ENCODE data around the gene VIL1. TPM values are rescaled to one million over a fixed set of nuclear protein-coding genes. Genes with fewer than 3 reads are reported as not detected.

VIL1 gene
- total and polyA plus RNA-seq, 4 donors, result 0.06 to 0.77 (median 0.15) TPM

DNA sequence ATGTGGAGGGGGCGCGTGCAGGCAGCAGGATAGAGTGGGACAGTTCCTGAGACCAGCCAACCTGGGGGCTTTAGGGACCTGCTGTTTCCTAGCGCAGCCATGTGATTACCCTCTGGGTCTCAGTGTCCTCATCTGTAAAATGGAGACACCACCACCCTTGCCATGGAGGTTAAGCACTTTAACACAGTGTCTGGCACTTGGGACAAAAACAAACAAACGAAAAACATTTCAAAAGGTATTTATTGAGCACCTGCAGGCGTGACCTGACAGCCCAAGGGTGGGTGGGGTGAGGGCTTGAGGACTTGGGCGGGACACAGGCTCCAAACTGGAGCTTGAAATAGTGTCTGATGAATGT lies 23.9 kb upstream of the VIL1 start:
- H3K27me3 ChIP-seq (ENCODE audit: control insufficient read depth in 3 of 3, insufficient read depth in 3 of 3, low read length in 2 of 3), result no peaks in the 10 kb centered on the region
- no peaks in the 10 kb centered on the region for H3K9me3 ChIP-seq (ENCODE audit: control insufficient read depth in 4 of 4, insufficient read depth in 3 of 4, low read length in 3 of 4)
- no peak for DNase-seq
- peaks cover 0 to 23% (median 8%) of the 10 kb centered on the region in 5 donors for H3K4me1 ChIP-seq (ENCODE audit: control insufficient read depth in 5 of 5, insufficient read depth in 5 of 5, low read length in 5 of 5)
- WGBS, 2 donors, result 74 to 82% methylated on average over 6 of the region's 6 CpGs
- H3K36me3 ChIP-seq (ENCODE audit: control insufficient read depth in 4 of 4, insufficient read depth in 4 of 4, low read length in 4 of 4), result no peaks in the 10 kb centered on the region
- peak overlapping the region in 1 of 2 donors; percentile 35 for H3K27ac ChIP-seq (ENCODE audit: low read depth in 1 of 2, low read length in 1 of 2)
- no peak overlapping the region for H3K4me3 ChIP-seq
- TF ChIP-seq, protein P1, sequence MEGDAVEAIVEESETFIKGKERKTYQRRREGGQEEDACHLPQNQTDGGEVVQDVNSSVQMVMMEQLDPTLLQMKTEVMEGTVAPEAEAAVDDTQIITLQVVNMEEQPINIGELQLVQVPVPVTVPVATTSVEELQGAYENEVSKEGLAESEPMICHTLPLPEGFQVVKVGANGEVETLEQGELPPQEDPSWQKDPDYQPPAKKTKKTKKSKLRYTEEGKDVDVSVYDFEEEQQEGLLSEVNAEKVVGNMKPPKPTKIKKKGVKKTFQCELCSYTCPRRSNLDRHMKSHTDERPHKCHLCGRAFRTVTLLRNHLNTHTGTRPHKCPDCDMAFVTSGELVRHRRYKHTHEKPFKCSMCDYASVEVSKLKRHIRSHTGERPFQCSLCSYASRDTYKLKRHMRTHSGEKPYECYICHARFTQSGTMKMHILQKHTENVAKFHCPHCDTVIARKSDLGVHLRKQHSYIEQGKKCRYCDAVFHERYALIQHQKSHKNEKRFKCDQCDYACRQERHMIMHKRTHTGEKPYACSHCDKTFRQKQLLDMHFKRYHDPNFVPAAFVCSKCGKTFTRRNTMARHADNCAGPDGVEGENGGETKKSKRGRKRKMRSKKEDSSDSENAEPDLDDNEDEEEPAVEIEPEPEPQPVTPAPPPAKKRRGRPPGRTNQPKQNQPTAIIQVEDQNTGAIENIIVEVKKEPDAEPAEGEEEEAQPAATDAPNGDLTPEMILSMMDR (IDR thresholded peaks at IDR 0.05; ENCODE audit: control extremely low read depth, extremely low read depth), result no peak
- no peak overlapping the region for H3K9ac ChIP-seq (ENCODE audit: insufficient read depth in 1 of 2, low read length in 2 of 2)
- ATAC-seq (ENCODE audit: insufficient read depth, low FRiP score), result no peak

DNA sequence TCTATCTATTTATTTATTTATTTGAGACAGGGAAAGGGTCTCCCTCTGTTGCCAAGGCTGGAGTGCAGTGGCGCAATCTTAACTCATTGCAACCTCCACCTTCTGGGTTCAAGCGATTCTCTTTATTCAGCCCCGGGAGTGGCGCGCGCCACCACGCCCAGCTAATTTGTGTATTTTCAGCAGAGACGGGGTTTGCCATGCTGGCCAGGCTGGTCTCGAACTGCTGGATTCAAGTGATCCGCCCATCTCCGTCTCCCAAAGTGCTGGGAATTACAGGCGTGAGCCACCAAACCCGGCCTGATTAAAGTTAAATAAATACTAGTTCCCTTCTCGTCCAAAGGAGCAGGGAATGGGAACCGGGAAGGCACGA lies 23.5 kb upstream of the VIL1 start:
- ATAC-seq (ENCODE audit: insufficient read depth, low FRiP score) (no peak), DNase-seq (no peak)
- Histone ChIP-seq H3K4me3 (no peak overlapping the region), H3K4me1 (ENCODE audit: control insufficient read depth in 5 of 5, insufficient read depth in 5 of 5, low read length in 5 of 5) (peaks cover 0 to 23% (median 8%) of the 10 kb centered on the region in 5 donors), H3K9ac (ENCODE audit: insufficient read depth in 1 of 2, low read length in 2 of 2) (peak overlapping the region in 1 of 2 donors; percentile 23), H3K27ac (ENCODE audit: low read depth in 1 of 2, low read length in 1 of 2) (peak overlapping the region; percentile 99), H3K36me3 (ENCODE audit: control insufficient read depth in 4 of 4, insufficient read depth in 4 of 4, low read length in 4 of 4) (no peaks in the 10 kb centered on the region), H3K27me3 (ENCODE audit: control insufficient read depth in 3 of 3, insufficient read depth in 3 of 3, low read length in 2 of 3) (no peaks in the 10 kb centered on the region), H3K9me3 (ENCODE audit: control insufficient read depth in 4 of 4, insufficient read depth in 3 of 4, low read length in 3 of 4) (no peaks in the 10 kb centered on the region)
- 28 to 43% methylated on average over 16 of the region's 16 CpGs for WGBS, 2 donors
- TF ChIP-seq, protein P1 (IDR thresholded peaks at IDR 0.05; ENCODE audit: control extremely low read depth, extremely low read depth), result no peak

DNA sequence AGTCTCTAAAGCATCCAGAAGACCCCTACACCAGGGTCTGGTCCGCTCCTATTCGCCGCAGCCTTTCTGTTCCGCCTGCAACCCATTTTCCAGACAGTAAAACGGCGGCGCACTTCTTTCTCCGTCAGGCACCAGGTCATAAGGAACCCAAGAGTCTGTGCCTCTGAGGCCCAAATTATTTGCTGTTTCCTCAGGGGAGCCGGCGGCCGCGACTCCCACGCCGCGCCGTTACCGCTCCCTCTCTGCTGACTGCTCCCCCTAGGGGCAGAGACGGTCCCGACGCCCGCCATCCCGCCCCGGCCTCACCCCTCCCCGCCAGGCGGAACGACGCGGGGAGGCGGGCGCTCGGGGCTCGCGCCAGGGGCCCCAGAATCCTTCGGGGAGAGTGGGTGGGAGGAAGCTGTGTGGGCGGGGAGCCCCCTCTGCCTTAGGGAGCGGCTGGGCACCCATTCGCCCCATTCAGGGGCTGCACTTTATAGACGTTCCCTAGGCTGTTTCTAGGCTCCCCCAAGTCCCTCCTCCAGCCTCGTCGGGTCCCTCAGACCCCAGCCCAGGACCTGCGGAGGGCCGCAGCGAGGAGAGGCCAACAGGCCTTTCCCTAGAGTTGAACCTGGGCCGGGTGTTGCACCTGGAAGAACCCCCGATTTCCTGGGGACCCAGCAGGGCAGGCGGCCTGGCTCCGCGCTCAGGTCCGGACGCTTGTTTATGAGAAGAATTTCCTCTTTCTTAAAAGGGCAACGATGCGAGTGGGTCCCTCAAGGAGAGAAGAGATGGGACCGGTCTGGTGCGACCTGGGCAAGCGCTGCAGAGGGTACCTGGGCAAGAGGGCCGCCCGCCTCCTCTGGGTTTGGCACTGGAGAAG lies 22.9 kb upstream of the VIL1 start:
- peaks cover 0 to 26% (median 9%) of the 10 kb centered on the region in 5 donors for H3K4me1 ChIP-seq (ENCODE audit: control insufficient read depth in 5 of 5, insufficient read depth in 5 of 5, low read length in 5 of 5)
- WGBS, 2 donors, result 1 to 2% methylated on average over 57 of the region's 57 CpGs
- H3K4me3 ChIP-seq, result peak overlapping the region; percentile 66
- peak; percentile 69 for ATAC-seq (ENCODE audit: insufficient read depth, low FRiP score)
- peak overlapping the region; percentile 99 for H3K27ac ChIP-seq (ENCODE audit: low read depth in 1 of 2, low read length in 1 of 2)
- no peaks in the 10 kb centered on the region for H3K9me3 ChIP-seq (ENCODE audit: control insufficient read depth in 4 of 4, insufficient read depth in 3 of 4, low read length in 3 of 4)
- peak overlapping the region; percentile 89 to 95 for H3K9ac ChIP-seq (ENCODE audit: insufficient read depth in 1 of 2, low read length in 2 of 2)
- H3K36me3 ChIP-seq (ENCODE audit: control insufficient read depth in 4 of 4, insufficient read depth in 4 of 4, low read length in 4 of 4), result no peaks in the 10 kb centered on the region
- H3K27me3 ChIP-seq (ENCODE audit: control insufficient read depth in 3 of 3, insufficient read depth in 3 of 3, low read length in 2 of 3), result no peaks in the 10 kb centered on the region
- TF ChIP-seq, protein P1 (IDR thresholded peaks at IDR 0.05; ENCODE audit: control extremely low read depth, extremely low read depth), result peak; percentile 69
- peak; percentile 98 to 99 (median 98) for DNase-seq

Measured in lung (tissue), 12 donors.